ENCODE data around the gene DNAAF8.
A peak's percentile ranks its signal among the peaks of the same experiment; 100 is the strongest.
"Not testable (repeated sequence)": the region's sequence is repeated elsewhere in the genome, so short reads cannot be mapped to it uniquely, and the experiment has no call there.

DNAAF8 gene

GRCh38 chr16:4754865-4755264 is 20.5 kb downstream of the DNAAF8 start:
- no peak for DNase-seq

GRCh38 chr16:4755687-4756086 is 21.4 kb downstream of the DNAAF8 start:
- no peak for DNase-seq

GRCh38 chr16:4760221-4760910 is 26.0 kb downstream of the DNAAF8 start:
- DNase-seq = no peak

GRCh38 chr16:4762205-4762604 is 27.9 kb downstream of the DNAAF8 start:
- DNase-seq = no peak

- no peak for DNase-seq
Measured at GRCh38 chr16:4763791-4764190, 29.5 kb downstream of the DNAAF8 start.

GRCh38 chr16:4765511-4766474 is 31.5 kb downstream of the DNAAF8 start:
- no peak for DNase-seq

- DNase-seq = peak; percentile 98
Measured at GRCh38 chr16:4766875-4767628, 32.7 kb downstream of the DNAAF8 start, which contains the start of gene ZNF500. TSS of gene ZNF500 (minus strand) at chr16:4767162. CDS start at chr16:4765978, 1,184 bp downstream.

GRCh38 chr16:4767872-4768548 is 33.7 kb downstream of the DNAAF8 start:
- peak; percentile 51 for DNase-seq

GRCh38 chr16:4768549-4769305 is 34.4 kb downstream of the DNAAF8 start:
- peak; percentile 99 for DNase-seq

GRCh38 chr16:4769306-4769638 is 34.9 kb downstream of the DNAAF8 start:
- peak; percentile 44 for DNase-seq

GRCh38 chr16:4771646-4772045 is 37.3 kb downstream of the DNAAF8 start:
- no peak for DNase-seq

- DNase-seq = no peak
Measured at GRCh38 chr16:4772351-4772750, 38.0 kb downstream of the DNAAF8 start.

GRCh38 chr16:4775005-4775404 is 40.7 kb downstream of the DNAAF8 start:
- no peak for DNase-seq

GRCh38 chr16:4776141-4776705 is 41.9 kb downstream of the DNAAF8 start:
- DNase-seq = no peak

GRCh38 chr16:4777339-4778049 is 43.2 kb downstream of the DNAAF8 start:
- no peak for DNase-seq

- no peak for DNase-seq
Measured at GRCh38 chr16:4778050-4778392, 43.7 kb downstream of the DNAAF8 start.

GRCh38 chr16:4780235-4780634 is 45.9 kb downstream of the DNAAF8 start:
- DNase-seq = no peak

GRCh38 chr16:4783251-4783950 is 49.1 kb downstream of the DNAAF8 start:
- DNase-seq = no peak

- no peak for DNase-seq
Measured at GRCh38 chr16:4783951-4784336, 49.6 kb downstream of the DNAAF8 start.

- DNase-seq = not testable (repeated sequence)
Measured at GRCh38 chr16:4784444-4784987, 50.2 kb downstream of the DNAAF8 start.
